Medulla oblongata (tissue), 1 donor: Measurements from ENCODE around the gene JAGN1.
"Not testable (repeated sequence)": the region's sequence is repeated elsewhere in the genome, so short reads cannot be mapped to it uniquely, and the experiment has no call there.

Experiments used
- DNase-seq: peaks from one replicate; pipeline ENCODE4 v3.0.0-alpha.2; 2015; ENCODE audit errors: extremely low spot score

The JAGN1 gene

DNA sequence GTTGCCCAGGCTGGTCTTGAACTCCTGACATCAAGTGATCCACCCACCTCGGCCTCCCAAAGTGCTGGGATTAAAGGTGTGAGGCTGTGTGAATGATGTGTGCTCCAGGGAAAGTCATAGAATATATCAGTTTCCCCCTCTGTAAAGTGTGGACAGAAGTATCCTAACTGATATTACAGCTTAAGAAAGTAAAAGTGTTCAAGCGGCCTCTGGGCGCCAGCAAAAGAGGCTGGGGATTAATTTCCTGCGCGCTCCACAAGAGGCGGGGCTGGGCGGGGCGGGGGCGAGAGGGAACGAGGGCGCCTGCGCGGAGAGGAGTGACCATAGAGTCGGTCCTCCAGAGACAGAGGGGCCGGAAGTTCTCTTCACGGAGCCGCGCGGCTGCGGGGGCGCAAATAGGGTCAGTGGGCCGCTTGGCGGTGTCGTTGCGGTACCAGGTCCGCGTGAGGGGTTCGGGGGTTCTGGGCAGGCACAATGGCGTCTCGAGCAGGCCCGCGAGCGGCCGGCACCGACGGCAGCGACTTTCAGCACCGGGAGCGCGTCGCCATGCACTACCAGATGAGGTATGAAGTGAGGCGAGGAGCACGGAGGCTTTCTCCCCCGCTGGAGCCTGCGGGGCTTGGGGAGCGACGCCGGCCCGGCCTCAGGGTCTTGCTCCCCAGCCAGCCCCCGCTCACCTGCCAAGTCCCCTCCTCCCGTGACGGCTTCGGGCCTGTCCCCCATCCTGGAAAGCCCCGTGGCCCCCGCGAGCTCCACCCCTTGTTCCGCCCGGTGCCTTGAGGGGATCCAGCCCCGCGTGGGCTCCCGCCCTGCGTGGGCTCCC lies at the start of gene JAGN1:
TSS of gene JAGN1 (plus strand) at position 362 of the 823 bp plus-strand sequence. CDS start at position 475, 113 bp downstream.
- peak; percentile 90 for DNase-seq

DNA sequence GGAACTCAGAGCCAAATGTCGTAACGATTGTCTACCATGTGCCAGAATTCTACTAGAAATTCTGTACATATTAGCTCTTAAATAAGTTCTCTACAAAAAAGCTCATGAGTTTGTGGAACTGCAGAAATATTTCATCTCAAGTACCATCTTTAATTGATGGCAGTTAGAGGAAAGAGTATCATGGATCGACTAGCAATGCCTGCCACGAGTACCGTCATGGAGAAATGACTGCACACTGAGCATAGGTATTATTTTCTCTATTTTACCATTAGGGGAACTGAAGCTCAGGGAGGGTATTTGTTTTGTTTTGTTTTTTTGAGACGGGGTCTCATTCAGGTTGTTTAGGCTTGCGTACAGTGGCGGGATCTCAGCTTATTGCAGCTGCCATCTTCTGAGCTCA lies 49.4 kb upstream of the JAGN1 start:
- no peak for DNase-seq

DNA sequence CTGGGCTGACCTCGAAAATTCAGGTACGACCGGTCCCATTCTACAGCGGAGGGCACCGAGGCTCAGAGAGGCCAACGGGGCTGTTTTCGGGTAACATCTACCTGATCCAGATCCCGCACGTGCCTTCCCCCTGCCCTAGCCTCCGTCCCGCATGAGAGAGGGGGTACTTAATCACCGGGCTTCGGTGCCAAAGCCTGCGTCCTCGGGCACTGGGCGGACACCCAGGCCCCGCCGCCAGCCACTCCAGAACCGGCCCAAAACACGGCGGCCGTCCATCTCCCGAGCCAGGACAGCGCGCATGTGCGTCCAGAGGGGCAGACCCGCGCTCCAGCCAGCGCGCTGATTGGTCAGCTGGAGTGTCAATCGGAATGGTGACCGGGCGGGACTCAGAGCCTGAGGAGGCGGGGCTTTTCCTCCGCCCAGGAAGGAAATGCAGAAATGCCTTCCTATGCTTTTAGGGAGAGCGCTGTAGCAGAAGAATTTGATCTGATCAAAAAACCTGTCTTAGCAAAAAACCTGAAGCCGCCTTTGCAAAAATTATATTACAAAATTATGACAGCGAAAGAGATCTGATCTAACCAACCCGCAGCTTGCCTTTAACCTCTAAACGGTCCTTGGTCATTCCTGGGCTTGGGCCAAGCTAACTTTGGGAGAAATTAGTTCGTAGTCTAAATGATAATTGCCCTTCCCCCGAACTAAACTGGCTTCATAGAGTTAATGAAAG lies 46.5 kb upstream of the JAGN1 start, which contains the start of gene RPUSD3:
TSS of gene RPUSD3 (minus strand) at position 294 of the 724 bp plus-strand sequence. CDS start at position 276, 18 bp downstream.
- peak; percentile 99 for DNase-seq

DNA sequence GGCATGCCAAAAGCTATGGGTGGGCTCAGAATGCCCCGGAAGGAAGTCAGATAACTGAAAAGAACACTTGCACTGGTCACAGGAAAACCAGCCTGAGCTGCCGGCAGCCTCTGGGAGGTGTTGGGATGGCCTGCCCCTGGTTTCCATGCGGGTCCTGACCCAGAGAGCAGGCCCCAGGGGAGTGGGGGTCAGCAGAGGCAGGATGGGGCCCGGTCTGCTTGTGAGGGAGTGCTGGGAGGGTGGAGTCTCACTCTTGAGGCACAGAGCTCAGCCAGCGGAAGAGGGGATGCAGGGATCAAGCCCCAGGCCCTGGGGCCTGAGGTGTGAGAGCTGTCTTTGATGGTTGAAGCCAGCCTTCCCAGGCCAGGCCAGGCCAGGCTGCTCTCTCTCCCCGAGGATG lies 44.2 kb upstream of the JAGN1 start:
- no peak for DNase-seq

DNA sequence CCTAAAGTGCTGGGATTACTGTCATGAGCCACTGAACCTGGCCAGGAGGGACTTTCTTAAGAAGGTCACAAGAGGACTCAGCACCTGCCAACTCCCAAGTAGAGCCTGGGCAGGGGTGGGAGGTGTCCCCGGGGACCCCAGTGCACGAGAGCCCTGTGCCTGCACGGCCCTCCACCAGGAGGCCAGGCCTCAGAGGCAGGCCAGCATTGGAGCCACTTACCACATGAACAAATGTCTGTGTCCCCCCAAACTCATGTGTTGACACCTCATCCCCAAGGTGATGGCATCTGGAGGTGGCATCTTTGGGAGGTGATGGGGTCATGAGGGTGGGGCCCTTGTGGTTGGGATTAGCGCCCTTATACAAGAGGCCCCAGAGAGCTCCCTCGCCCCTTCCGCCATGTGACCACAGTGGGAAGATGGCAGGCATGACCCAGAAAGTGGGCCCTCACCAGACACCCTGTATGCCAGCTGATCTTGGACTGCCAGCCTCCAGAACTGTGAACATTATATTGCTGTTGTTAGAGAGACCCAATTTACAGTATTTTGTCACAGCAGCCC lies 43.4 kb upstream of the JAGN1 start:
- DNase-seq = no peak

DNA sequence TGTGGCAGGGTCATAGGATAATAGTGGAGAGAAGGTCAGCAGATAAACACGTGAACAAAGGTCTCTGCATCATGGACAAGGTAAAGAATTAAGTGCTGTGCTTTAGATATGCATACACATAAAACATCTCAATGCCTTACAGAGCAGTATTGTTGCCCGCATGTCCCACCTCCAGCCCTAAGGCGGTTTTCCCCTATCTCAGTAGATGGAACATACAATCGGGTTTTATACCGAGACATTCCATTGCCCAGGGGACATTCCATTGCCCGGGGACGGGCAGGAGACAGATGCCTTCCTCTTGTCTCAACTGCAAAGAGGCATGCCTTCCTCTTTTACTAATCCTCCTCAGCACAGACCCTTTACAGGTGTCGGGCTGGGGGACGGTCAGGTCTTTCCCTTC lies 42.5 kb upstream of the JAGN1 start:
- not testable (repeated sequence) for DNase-seq

DNA sequence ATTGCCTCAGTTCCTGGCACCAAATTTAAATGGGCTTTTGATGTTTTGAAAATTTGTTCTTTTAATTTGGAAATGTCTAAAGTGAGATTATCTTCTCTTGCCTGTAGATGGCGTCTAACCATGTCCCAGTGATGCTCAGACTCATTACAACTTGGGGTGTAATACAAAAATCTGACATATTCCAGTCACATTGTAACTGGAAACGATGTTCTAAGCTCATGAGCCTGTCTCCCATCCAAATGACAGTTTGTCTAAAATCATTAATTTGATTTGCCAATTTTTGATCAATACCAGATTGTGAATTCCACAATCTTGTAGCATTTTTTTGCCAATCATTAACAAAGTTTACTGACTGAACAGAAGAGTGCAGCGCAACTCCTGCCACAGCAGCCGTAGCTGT lies 41.5 kb upstream of the JAGN1 start:
- DNase-seq = peak; percentile 38

DNA sequence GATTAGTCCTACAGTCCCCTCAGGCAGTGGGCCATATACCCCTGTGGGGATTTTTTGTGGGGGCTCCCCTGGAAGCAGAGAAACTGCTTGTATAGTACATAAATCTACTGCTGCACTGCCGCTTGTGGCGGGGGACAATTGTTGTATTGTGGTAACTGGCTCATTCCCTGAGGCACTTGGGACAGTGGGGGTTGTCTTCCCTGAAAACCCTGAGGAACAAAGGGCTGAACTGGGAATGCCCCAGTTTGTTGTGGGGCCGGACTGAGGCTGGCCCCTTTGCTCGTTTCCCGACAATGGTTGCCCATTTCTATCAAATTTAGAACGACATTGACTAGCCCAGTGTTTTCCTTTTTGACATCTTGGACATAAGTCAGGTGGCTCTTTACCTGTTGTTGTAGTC lies 39.0 kb upstream of the JAGN1 start:
- peak; percentile 56 for DNase-seq

DNA sequence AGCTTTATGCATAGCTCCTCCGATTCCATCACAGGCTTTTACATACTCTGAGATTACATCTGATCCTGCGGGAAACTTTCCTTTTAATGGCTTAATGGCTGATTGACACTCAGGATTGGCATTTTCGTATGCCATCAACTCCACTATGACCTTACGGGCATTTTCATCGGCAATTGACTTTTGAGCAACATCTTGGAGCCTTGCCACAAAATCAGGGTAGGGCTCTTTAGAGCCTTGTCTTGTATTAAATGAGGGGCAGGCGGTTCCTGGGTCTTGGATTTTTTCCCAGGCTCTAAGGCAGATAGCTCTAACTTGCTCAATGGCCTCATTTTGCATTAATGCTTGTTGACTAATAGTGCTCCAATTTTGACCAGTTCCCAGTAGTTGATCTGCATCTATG lies 38.5 kb upstream of the JAGN1 start:
- not testable (repeated sequence) for DNase-seq

DNA sequence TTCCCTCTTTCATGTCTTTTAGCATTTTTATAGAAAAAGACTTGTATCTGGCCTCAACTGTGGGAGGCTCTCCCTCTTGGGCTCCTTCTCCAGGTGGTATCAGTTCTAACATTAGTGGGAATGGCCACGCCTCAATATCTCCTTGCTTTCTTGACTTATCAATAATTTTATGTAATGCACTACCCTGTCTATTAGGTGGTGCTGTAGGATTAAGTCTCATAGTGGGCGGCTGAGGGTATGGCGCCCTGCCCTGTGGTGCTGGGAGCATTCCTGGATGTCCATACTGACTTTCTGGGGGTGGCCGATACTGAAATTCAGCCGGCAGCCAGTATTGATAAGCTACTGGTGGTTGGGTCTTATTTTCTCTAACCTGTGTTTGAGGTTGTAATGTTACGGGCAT lies 37.9 kb upstream of the JAGN1 start:
- no peak for DNase-seq

DNA sequence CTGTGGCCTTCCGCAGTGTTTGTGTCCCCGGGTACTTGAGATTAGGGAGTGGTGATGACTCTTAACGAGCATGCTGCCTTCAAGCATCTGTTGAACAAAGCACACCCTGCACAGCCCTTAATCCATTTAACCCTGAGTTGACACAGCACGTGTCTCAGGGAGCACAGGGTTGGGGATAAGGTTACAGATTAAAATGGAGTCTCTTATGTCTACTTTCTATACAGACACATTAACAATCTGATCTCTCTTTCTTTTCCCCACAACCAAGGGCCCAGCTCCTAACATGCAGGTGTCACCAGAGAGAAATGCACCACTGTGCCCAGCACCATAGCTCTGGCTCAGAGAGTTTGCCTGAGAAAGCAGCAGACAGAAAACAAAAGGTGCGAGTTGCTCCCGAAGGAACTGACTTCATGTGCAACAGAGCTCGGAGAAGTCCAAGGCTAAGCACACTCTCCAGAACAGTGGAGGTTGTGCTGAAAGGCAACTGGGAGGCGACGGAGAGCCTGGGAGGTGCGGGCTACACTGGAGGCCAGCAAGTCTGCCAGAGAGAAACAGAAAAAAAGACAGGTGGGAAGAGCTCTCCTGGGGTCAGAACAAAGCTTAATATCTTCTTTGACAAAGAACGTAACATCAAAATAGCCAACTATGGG lies 36.0 kb upstream of the JAGN1 start:
- not testable (repeated sequence) for DNase-seq

DNA sequence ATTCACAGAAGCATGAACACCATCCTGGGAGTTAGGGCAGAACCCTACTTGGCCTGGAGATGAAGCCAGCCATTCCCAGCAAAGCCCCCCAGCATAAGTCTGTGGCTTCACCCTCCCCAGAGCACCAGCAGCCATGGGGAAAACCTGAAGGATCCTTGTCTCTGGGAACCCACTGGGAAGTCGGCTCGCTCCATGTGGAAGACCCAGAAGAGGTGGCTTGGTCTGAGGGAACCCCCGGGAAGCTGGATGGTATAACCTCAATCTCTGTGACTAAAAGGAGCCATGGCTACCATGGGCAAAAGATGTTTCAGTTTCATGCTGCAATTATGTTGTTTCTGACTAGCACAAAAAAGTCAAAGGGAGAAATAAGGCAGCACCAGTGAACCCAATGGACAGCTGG lies 34.8 kb upstream of the JAGN1 start:
- no peak for DNase-seq

DNA sequence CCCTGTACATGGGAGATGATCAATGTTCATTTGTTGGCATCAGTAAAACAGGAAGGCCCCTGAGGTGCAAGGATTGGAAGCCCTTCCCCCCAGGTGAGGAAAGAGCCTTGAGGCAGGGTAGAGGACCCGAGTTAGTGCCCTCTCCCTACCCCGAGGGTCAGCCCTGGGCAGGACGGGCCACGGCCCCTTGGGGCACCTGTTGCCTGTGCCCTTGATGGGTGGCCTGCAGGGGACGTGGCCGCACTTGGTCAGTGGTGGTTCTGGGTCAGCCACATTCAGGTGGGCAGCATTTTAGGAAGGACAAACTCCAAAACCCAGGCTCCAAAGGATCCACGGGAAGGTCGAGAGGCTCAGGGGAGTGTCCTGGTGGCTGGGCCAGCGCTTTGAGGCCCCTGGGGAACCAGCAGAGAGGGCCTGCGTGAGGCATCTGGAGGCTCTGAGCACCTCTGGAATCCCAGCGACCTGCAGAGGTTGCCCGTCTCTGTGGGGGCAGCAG lies 30.8 kb upstream of the JAGN1 start:
- DNase-seq = no peak

DNA sequence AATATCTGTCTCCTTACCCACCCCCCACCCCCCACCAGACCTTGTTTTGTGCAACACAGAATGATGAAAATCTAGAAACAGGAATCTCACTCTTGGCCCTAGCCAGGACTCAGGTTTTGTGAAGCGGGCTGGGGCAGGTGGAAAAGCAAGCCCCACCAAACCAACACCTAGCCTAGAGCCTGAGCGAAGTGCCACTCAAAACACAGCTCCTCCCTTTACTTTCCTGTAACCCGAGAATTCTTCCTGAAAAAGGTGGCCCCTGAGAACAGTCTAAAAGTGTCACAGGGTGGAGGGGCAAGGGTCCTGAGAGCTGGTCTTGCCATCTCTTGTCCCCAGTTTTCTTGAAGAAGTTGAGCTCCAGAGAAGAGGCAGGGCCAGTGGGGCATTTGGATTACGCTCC lies 29.2 kb upstream of the JAGN1 start:
- no peak for DNase-seq

DNA sequence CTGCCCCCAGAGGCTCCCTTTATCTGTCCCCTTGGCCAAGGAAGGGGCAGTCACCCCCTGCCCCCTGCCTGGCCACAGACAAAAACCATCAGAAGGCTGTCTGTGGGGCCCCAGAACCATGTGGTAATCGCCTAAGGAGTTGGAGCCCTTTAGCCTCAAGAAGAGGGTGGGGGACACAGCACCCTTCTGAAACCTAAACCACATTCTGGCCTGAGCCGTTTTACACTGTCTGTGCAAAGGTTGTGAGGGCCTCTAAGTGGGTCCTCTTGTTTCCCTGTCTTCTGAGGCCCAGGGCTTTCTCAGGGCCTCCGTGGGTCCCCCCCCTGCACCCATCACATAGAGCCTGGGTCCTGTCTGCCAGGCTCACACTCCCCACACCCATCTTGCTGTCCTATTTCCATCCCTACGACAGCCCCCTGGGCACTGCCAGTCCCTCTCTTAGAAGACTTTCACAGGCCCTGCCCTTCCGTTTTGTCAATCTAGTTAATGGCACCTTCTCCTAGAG lies 28.7 kb upstream of the JAGN1 start:
- no peak for DNase-seq

DNA sequence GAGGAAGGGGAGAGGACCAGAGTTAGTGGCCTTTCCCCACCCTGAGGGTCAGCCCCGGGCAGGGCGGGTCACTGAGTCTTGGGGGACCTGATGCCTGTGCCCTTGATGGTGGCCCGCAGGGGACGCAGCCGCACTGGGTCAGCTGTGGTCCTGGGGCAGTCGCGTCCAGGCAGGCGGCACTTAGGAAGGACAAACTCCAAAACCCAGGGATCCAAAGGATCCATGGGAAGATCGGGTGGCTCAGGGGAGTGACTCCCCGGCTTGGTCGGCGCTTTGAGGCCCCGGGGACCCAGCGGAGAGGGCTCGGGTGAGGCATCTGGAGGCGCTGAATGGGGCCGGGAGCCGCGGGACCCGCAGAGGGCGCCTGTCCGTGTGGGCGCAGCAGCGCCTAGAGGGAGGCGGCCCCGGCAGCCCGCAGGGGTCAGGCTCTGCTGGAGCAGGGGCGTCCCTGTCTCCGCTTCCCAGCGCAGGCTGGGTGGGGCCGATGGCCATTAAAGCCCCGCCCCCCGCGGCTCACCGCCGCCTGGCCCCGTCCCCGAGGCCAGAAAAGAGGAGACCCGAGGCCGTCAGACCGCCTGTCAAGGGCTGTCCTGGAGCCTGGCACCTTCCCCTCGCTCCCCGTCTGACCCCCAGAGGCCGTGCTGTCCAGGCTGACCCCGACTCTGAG lies 27.9 kb upstream of the JAGN1 start:
- DNase-seq = no peak

DNA sequence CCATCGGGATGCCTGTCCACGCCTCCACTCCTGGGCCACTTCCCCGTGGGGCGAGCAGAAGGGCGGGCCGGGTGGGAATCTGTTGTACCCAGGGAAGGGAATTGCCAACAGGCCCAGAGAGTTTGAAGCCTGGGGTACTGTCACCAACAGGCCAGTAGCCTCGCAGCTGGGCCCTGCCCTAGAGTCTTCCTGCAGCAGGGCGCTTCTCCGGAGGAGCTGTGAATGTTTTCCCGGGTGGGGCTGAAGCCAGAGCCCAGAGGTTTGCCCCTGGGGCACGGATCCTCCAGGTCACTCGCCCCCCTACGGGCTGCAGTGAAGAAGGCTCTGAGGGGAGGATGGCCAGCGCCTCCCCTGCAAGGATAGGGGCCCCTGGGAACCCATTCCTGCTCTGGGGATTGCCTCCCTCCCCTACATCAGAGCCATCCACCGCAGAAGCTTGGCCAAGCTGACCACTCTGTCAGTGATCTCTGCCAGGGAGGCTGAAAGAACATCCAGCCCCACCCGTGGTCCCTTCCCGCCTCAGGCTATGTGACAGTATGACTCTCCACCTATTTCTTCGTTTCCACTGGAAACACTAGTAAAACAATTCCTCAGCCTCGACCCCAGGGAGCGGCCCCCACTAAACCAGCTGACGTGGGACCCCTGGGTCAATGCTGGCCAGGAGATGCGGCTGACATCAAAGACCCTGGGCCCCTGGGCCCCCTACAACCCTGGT lies 27.2 kb upstream of the JAGN1 start:
- no peak for DNase-seq

DNA sequence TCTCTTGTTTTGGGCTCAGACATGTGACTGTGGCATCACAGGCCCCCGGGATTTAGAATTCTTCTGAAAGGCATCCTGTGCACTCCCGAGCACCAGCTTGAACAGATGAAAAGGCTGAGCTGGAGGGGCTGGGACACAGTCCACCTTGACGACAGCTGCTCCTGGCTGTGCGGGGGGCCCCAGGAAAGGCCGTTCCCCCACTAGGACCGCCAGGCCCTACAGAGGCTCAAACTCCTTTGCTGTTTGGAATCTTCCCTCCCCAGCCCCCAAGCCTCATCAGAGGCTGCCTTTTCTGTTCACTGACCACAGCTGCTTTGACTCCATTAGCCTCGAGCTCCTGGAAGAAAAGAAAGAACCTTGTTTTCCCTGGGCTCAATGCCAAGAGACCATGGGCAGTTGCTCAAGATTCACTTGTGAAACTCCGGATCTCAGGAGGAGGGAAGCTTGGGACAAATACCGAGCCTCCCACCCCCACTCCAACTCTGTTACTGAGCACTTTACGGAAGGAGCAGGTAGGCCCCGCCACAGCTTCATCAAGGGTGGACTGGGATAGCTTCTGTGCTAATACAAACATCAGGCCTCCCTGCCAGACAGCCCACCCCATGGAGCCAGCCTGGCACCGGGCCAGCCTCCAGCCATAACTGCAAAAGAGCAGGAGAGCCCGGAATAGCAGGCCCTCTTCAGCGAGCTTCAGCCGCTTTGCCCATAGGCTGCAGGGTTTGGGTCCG lies 26.0 kb upstream of the JAGN1 start:
- peak; percentile 88 for DNase-seq

DNA sequence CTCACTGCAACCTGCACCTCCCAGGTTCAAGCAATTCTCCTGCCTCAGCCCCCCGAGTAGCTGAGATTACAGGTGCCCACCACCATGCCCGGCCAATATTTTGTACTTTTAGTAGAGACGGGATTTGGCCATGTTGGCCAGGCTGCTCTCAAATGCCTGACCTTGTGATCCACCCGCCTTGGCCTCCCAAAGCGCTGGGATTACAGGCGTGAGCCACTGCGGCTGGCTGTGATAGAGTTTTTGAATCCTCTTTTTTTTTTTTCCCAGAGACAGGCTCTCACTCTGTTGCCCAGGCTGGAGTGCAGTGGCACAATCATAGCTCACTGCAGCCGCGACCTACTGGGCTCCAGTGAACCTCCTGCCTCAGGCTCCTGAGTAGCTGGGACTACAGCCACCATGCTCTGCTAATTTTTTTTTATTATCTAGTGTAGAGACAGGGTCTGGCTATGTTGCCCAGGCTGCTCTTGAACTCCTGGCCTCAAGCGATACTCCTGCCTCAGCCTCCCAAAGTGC lies 25.2 kb upstream of the JAGN1 start:
- not testable (repeated sequence) for DNase-seq

DNA sequence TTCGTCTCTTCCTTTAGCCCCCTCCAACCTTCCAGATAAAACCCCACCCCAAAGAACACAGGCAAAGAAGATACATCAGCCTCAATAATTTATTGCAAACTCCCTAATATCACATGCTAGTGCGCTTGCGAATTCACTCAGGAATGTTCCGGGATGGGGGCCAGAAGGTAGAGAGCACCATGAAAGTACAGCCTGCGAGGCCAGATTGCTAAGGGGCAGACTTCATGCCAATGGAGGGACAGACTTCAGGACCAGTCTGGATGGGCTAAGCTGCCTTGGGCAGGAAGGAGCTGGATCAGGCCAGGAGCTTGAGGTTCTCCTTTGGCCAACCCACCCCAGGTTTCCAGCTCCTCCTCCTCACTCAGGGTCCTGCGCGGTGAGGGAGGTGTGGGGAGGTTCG lies 23.8 kb upstream of the JAGN1 start:
- DNase-seq = no peak
